ENCODE data around the gene FLVCR1.
"Not testable (repeated sequence)": the region's sequence is repeated elsewhere in the genome, so short reads cannot be mapped to it uniquely, and the experiment has no call there.

The FLVCR1 gene

DNA sequence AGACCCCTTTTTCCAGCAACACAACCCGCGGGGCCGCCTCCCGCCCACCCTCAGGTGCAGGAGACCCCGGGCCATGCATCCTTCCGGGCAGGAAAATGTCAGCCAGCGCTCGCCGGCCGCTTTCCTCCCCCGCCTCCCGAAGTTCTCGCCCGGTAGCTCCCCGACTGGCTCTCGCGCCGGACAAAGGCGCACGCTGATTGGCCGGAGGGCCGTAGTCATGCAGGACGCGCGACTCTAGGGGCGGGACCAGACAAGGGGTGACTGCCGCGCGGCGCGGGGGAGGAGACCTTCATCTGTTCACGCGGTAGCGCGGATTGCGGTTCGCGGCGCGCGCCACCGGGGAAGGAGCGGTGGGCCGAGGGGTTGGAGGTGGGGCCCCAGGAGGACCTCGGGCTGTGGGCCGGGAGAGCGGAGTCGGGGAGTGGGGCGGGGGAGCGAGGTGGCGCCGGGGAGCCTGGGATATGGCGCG, at the start of gene FLVCR1:
FLVCR1 (plus strand) TSS at position 284 of the 469 bp plus-strand sequence; CDS start at position 462, 178 bp downstream.
- peak; percentile 86 for DNase-seq

DNA sequence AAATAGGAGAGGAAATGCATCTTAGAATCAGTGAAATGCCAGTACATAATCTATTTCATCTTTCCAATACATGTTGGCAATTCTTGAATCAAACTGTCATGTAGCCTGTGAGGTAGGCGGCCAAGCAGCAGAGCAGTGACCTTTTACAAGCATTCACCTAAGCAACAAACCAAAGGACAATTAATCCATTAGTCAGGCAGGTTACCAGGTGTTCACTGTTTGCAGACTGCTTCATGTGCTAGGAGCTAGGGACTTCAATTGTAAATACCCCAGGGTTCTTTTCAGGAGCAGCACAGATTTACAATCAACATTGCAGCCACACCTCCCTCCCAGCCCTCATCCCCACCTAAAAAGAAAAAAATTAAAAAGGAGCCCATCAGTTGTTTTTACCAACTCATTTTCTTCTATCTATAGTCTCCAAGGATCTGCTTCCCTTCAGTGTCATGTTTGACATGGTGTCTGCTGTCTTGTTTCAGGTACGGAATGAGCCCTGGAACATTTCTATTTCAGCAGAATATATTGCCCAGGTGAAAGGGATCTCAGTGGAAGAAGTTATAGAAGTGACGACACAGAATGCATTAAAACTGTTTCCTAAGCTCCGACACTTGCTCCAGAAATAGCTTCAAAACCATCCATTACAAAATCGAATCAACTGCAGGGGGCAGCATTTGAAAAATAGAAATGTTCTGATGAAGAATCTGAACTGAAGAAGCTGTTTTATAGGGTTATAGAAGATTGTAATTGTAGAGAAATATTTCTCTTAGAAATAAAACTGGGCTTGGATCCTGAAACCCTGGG, 43.3 kb upstream of the FLVCR1 start:
- no peak for DNase-seq

GRCh38 chr1:212816567-212817278, 41.4 kb upstream of the FLVCR1 start:
- DNase-seq = no peak

- DNase-seq = no peak
These were observed 38.3 kb upstream of the FLVCR1 start for GRCh38 chr1:212819726-212820125.

DNA sequence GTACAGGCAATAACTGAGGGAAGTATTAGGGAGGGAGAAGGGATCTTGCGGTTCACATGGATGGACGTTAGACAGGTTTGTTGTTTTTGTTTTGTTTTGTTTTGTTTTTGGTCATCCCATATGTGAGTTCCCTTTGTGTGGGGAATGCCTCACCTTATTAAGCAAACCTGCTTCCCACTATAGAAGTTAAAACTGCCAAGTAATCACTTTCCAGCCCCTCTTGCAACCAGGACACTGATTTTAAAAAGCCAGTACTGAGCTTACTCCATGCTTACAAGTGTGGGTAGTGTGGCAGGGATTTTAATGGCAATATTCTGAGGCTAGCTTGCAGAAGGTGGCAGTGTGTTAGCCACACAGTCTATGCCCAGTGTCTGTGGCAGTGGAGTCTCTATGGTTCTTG, 37.1 kb upstream of the FLVCR1 start:
- no peak for DNase-seq

DNA sequence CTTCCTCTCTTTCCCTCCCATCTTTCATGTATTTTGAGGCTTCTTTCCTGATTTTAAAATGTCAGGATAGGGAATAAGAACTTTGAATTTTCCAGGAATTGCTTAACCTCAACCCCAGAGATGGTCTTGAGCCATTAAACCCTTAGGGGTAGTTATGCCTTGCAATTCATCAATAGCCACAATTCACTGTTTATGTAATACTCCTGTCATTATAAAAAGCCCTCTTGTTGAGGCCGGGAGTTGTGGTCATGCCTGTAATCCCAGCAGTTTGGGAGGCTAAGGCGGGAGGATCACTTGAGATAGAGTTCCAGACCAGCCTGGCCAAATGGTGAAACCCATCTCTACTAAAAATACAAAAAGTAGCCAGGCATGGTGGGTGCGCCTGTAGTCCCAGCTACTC, 35.1 kb upstream of the FLVCR1 start:
- DNase-seq = no peak

DNA sequence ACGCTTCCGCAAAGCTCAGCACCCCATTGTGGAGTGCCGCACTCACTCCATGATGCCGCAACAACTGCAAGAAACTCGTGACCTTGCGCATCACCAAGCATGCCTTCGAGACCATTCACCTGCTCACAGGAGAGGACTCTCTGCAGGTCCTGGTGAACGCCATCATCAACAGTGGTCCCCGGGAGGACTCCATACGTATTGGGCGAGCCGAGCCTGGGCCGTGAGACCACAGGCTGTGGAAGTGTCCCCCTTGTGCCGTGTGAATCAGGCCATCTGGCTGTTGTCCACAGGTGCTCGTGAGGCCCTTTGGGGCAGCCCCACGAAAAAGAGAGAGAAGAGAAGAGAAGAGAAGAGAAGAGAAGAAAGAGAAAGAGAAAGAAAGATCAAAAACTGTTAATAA, 33.9 kb upstream of the FLVCR1 start:
- no peak for DNase-seq

DNA sequence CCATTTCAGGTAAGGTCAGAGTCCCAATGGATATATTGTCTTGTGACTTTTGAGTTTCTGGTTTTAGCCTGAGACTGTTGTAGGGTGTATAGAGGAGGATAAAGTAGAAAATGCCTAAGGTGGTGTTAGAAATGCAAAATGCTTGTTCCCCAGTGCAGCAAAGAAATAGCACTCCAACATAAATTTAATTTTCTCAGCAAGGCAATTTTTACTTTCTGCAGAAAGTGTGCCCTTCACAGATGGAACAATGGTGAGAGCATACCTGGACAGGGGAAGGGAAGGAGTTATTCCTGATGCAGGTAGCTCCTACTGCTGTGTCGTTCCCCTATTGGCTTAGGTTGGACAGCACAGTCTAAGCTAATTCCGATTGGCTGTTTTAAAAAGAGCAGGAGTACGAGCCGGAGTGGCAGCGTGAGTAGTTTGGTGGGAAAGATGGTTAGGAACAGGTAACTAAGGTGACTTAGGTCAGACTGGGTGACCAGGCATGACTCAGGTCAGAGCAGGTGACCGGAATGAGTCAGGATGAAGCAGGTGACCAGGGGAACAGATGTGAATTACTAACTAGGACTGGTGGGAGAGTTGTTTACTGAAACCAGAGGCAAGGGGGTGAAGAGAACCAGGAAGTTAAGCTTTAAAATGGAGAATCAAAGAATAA, 32.1 kb upstream of the FLVCR1 start:
- DNase-seq = no peak

- no peak for DNase-seq
These were observed 30.8 kb upstream of the FLVCR1 start for GRCh38 chr1:212827171-212827776.

DNA sequence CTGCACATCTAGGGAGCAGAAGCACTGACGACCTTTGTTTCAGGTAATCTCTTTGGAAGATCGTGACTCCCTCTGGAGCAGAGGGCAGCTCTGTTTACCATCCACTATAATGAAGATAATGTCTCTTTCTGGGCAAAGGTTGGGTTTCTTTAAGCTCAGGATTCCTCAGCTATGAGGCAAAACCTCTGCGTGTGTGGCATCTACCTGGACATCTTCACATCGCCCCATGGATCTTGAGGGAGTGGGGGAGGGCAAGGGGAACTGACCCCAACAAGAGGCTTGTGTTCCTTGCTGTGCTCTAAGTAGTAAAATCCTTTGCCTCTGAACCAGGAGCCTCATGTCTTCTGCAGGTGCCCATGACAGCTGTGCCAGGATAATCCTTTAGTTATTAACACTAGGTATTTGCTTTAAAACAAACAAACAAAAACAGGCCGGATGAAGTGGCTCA, 30.2 kb upstream of the FLVCR1 start:
- DNase-seq = no peak

DNA sequence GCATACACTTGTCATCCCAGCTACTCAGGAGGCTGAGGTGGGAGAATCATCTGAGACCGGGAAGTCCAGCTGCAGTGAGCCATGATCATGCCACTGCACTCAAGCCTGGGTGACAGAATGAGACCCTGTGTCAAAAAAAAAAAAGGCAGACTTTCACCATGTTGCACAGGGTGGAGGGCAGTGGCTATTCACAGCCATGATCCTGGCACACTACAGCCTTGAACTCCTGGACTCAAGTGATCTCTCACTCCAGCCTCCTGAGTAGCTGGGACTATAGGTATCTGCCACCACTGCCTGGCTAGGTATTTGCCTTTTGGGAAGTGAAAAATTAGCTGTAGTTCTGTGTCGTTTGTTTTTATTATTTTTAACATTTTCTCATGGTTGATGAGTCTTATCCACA, 29.7 kb upstream of the FLVCR1 start:
- no peak for DNase-seq

- DNase-seq = not testable (repeated sequence)
These were observed 24.6 kb upstream of the FLVCR1 start for GRCh38 chr1:212833211-212834207.

GRCh38 chr1:212838145-212838544, 19.9 kb upstream of the FLVCR1 start:
- no peak for DNase-seq

DNA sequence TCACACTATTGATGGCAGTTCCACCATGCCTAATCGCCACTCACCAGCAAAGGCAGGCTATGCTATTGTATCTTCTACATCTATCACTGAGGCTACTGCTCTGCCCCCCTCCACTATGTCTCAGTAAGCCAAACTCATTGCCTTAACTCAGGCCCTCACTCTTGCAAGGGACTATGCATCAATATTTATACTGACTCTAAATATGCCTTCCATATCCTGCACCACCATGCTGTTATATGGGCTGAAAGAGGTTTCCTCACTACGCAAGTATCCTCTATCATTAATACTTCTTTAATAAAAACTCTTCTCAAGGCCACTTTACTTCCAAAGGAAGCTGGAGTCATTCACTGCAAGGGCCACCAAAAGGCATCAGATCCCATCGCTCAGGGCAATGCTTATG, 13.6 kb upstream of the FLVCR1 start:
- not testable (repeated sequence) for DNase-seq

DNA sequence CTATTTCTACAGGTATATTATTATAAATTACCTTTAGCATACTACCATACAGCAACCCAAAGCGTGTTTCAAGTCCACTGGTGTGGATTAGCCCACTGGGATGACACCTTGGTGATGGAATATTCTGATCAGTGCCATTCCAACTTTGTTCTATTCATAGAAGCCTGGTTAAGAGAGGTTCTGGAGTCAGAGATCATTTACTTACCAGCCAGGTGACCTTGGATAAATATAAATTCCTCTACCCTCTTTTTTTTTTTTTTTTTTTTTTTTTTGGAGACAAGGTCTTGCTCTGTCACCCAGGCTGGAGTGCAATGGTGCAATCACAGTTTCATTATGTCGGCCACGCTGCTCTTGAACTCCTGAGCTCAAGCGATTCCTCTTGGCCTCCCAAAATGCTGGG, 10.5 kb upstream of the FLVCR1 start, which contains the start of gene SPATA45:
SPATA45 (minus strand) TSS at position 101 of the 400 bp plus-strand sequence. CDS start 11,500 bp downstream, outside the sequence.
- no peak for DNase-seq

- no peak for DNase-seq
These were observed 5.9 kb upstream of the FLVCR1 start for GRCh38 chr1:212852105-212852688.

- DNase-seq = no peak
These were observed 4.4 kb upstream of the FLVCR1 start for GRCh38 chr1:212853658-212854057.

GRCh38 chr1:212856755-212857154, 1.3 kb upstream of the FLVCR1 start:
- no peak for DNase-seq

- DNase-seq = no peak
These were observed 588 bp downstream of the FLVCR1 start for GRCh38 chr1:212858461-212859265.

Data from NCI-H1436 treated with DMSO at 0.1 percent for 48 hours (cell line).